Measurements from ENCODE around the gene FAM149A.

- TF ChIP-seq SP1 (IDR thresholded peaks at IDR 0.05; ENCODE audit: low read depth, low read length) (no peak), RCOR1 (conservative IDR thresholded peaks at IDR 0.05; ENCODE audit: low read depth, low read length) (no peak), CTCF (IDR thresholded peaks at IDR 0.05 in 2 of 3, conservative IDR thresholded peaks at IDR 0.05 in 1 of 3; ENCODE audit: control insufficient read depth in 2 of 3, extremely low read depth in 1 of 3, insufficient read depth in 1 of 3, low read depth in 3 of 3, low read length in 3 of 3) (no peak), POLR2AphosphoS2 (IDR thresholded peaks at IDR 0.05; ENCODE audit: low read depth, low read length) (no peak), ZBTB33 (IDR thresholded peaks at IDR 0.05) (no peak), CEBPB (IDR thresholded peaks at IDR 0.05; ENCODE audit: borderline replicate concordance in 1 of 2, low read depth in 2 of 2, low read length in 2 of 2) (no peak), ESRRA (IDR thresholded peaks at IDR 0.05; ENCODE audit: low read length) (no peak), BHLHE40 (IDR thresholded peaks at IDR 0.05; ENCODE audit: borderline replicate concordance in 1 of 2, low read depth in 2 of 2, low read length in 1 of 2) (no peak), HDAC6 (IDR thresholded peaks at IDR 0.05; ENCODE audit: unreplicated experiment) (no peak), POLR2A (IDR thresholded peaks at IDR 0.05; ENCODE audit: low read depth, low read length) (no peak), POU2F2 (IDR thresholded peaks at IDR 0.05; ENCODE audit: borderline replicate concordance, low read depth, low read length) (no peak)
- TF ChIP-seq, protein P1, sequence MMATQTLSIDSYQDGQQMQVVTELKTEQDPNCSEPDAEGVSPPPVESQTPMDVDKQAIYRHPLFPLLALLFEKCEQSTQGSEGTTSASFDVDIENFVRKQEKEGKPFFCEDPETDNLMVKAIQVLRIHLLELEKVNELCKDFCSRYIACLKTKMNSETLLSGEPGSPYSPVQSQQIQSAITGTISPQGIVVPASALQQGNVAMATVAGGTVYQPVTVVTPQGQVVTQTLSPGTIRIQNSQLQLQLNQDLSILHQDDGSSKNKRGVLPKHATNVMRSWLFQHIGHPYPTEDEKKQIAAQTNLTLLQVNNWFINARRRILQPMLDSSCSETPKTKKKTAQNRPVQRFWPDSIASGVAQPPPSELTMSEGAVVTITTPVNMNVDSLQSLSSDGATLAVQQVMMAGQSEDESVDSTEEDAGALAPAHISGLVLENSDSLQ (IDR thresholded peaks at IDR 0.05), result no peak
Observed at GRCh38 chr4:186201010-186201409, 96.5 kb downstream of the FAM149A start.

All from GM12878 (cell line).